Astrocyte (in vitro differentiated cells and primary cell): Measurements from ENCODE around the gene PTH2R. TPM values are rescaled to one million over a fixed set of nuclear protein-coding genes. Genes with fewer than 3 reads are reported as not detected.
"Not testable (repeated sequence)": the region's sequence is repeated elsewhere in the genome, so short reads cannot be mapped to it uniquely, and the experiment has no call there.

Source experiments
- DNase-seq: peaks from one replicate; pipeline ENCODE4 v3.0.0-alpha.2; 2010; ENCODE audit warnings: low read depth
- FAIRE-seq: peaks from 2 replicates; lab custom pipeline; 2011; peaks lifted over from hg19 to GRCh38; lab: Jason Lieb, UNC
- H2AFZ ChIP-seq: 2 replicates; pipeline ENCODE4 v1.6.0; 2012; ENCODE audit warnings: low read depth, low read length, inconsistent platforms
- H3K27ac ChIP-seq: 2 replicates; pipeline ENCODE4 v1.5.1; 2011; ENCODE audit warnings: low read depth, low read length, inconsistent platforms
- H3K27me3 ChIP-seq: 2 replicates; pipeline ENCODE4 v1.6.0; 2011; ENCODE audit warnings: low read length, inconsistent platforms; ENCODE audit not compliant: insufficient read depth
- H3K36me3 ChIP-seq: 2 replicates; pipeline ENCODE4 v1.5.1; 2011; ENCODE audit warnings: low read length, inconsistent platforms; ENCODE audit not compliant: insufficient read depth
- H3K4me1 ChIP-seq: 2 replicates; pipeline ENCODE4 v1.5.1; 2011; ENCODE audit warnings: low read length, inconsistent platforms; ENCODE audit not compliant: insufficient read depth
- H3K4me2 ChIP-seq: 2 replicates; pipeline ENCODE4 v1.6.0; 2012; ENCODE audit warnings: low read length, inconsistent platforms
- H3K4me3 ChIP-seq: 2 replicates; pipeline ENCODE4 v1.5.1; 2011; ENCODE audit warnings: low read depth, mild to moderate bottlenecking, low read length, inconsistent platforms; ENCODE audit not compliant: insufficient read depth
- H3K79me2 ChIP-seq: 2 replicates; pipeline ENCODE4 v1.6.0; 2012; ENCODE audit warnings: mild to moderate bottlenecking, low read length, inconsistent platforms; ENCODE audit not compliant: insufficient read depth
- H3K9ac ChIP-seq: 2 replicates; pipeline ENCODE4 v1.6.0; 2012; ENCODE audit warnings: mild to moderate bottlenecking, low read length, inconsistent platforms
- H3K9me3 ChIP-seq: 2 replicates; pipeline ENCODE4 v1.5.1; 2012; ENCODE audit warnings: low read depth, mild to moderate bottlenecking, low read length, inconsistent platforms; ENCODE audit not compliant: insufficient read depth
- H4K20me1 ChIP-seq: 2 replicates; pipeline ENCODE4 v1.6.0; 2012; ENCODE audit warnings: low read length, inconsistent platforms; ENCODE audit not compliant: insufficient read depth
- H3K27ac Mint-ChIP-seq: one replicate; pipeline ENCODE4 v1.8.0; 2021; ENCODE audit warnings: mild to moderate bottlenecking, mixed read lengths; ENCODE audit not compliant: unreplicated experiment
- H3K27me3 Mint-ChIP-seq: one replicate; pipeline ENCODE4 v1.8.0; 2021; ENCODE audit warnings: low read depth, mixed read lengths; ENCODE audit not compliant: unreplicated experiment
- H3K36me3 Mint-ChIP-seq: one replicate; pipeline ENCODE4 v1.8.0; 2021; ENCODE audit warnings: low read depth, mixed read lengths; ENCODE audit not compliant: unreplicated experiment
- H3K4me1 Mint-ChIP-seq: one replicate; pipeline ENCODE4 v1.8.0; 2021; ENCODE audit warnings: low read depth, mixed read lengths; ENCODE audit not compliant: unreplicated experiment
- H3K4me3 Mint-ChIP-seq: one replicate; pipeline ENCODE4 v1.8.0; 2021; ENCODE audit warnings: mild to moderate bottlenecking, moderate library complexity, mixed read lengths; ENCODE audit not compliant: unreplicated experiment
- H3K9me3 Mint-ChIP-seq: one replicate; pipeline ENCODE4 v1.8.0; 2021; ENCODE audit warnings: mild to moderate bottlenecking, mixed read lengths; ENCODE audit not compliant: unreplicated experiment
- CTCF ChIP-seq: IDR thresholded peaks from 2 replicates; pipeline ENCODE4 v1.5.1; 2011; ENCODE audit warnings: low read depth, mild to moderate bottlenecking, inconsistent platforms, low read length, moderate library complexity; ENCODE audit not compliant: insufficient read depth
- EZH2 ChIP-seq: IDR thresholded peaks from 2 replicates; pipeline ENCODE4 v1.6.1; 2012; ENCODE audit warnings: mild to moderate bottlenecking, low read length, inconsistent platforms; ENCODE audit not compliant: insufficient read depth
- total RNA-seq: library from RNA; stranded (reverse); gene quantifications from 2 replicates; pipeline ENCODE4 v1.2.1, GENCODE V29; 2021

Gene PTH2R
- total RNA-seq, 1 donor from 2014 or later = not detected

DNA sequence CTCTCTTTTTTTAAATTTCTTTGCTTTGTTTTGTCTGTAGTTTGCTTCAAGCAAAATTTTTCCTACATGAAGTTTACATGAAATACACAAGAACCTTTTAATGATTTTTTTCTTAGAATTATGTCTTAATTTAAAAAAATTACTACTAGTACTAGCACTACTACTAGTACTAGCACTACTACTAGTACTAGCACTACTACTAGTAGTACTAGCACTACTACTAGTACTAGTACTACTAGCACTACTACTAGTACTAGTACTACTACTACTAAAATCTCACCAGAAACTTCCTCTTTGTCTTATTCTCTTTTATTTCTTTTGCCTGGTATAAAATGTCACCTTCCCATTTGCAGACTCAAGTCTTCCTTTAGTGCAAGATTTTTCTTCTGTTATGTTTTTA is 71.1 kb downstream of the PTH2R start:
- Histone ChIP-seq H3K4me2 (no peak overlapping the region), H4K20me1 (no peaks in the 10 kb centered on the region), H3K4me1 (no peaks in the 10 kb centered on the region), H3K4me3 (no peak overlapping the region), H2AFZ (no peak overlapping the region), H3K36me3 (no peaks in the 10 kb centered on the region), H3K9me3 (no peaks in the 10 kb centered on the region), H3K27me3 (no peaks in the 10 kb centered on the region), H3K27ac (no peak overlapping the region), H3K79me2 (no peaks in the 10 kb centered on the region), H3K9ac (no peak overlapping the region)
- no peaks in the 10 kb centered on the region for H3K36me3 Mint-ChIP-seq
- H3K27ac Mint-ChIP-seq = no peak overlapping the region
- peaks cover 1% of the 10 kb centered on the region for H3K9me3 Mint-ChIP-seq
- no peaks in the 10 kb centered on the region for H3K4me1 Mint-ChIP-seq
- FAIRE-seq (no peak), DNase-seq (no peak)
- TF ChIP-seq CTCF (no peak), EZH2 (no peak)
- no peaks in the 10 kb centered on the region for H3K27me3 Mint-ChIP-seq
- no peak overlapping the region for H3K4me3 Mint-ChIP-seq

DNA sequence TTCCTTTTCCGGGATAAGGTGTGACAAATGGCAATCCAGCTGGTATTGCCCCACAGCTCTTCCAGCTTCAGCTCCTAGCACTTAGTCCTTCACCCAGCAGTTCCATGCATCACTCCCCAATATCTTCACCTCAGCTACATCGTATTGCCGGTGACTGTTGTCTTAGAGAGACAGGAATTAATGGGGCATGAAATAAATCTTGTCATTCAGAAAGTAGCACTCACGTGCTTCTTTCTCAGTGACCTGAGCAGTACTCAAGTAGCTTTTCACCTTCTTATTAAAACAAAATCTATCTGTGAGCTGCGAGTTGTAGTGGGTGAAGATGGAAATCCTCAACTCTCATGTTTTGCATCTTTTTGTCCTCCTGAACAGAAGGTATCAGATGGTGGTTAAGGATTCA is 72.8 kb downstream of the PTH2R start:
- no peak overlapping the region for H3K27ac Mint-ChIP-seq
- H3K9me3 Mint-ChIP-seq = peaks cover 1% of the 10 kb centered on the region
- Histone ChIP-seq H2AFZ (no peak overlapping the region), H3K27me3 (no peaks in the 10 kb centered on the region), H3K27ac (no peak overlapping the region), H3K79me2 (no peaks in the 10 kb centered on the region), H4K20me1 (no peaks in the 10 kb centered on the region), H3K9me3 (no peaks in the 10 kb centered on the region), H3K4me2 (no peak overlapping the region), H3K4me1 (no peaks in the 10 kb centered on the region), H3K9ac (no peak overlapping the region), H3K36me3 (no peaks in the 10 kb centered on the region), H3K4me3 (no peak overlapping the region)
- no peak for DNase-seq
- no peaks in the 10 kb centered on the region for H3K4me1 Mint-ChIP-seq
- FAIRE-seq = no peak
- TF ChIP-seq EZH2 = no peak
- TF ChIP-seq CTCF = no peak
- H3K36me3 Mint-ChIP-seq = no peaks in the 10 kb centered on the region
- H3K4me3 Mint-ChIP-seq = no peak overlapping the region
- H3K27me3 Mint-ChIP-seq = no peaks in the 10 kb centered on the region

DNA sequence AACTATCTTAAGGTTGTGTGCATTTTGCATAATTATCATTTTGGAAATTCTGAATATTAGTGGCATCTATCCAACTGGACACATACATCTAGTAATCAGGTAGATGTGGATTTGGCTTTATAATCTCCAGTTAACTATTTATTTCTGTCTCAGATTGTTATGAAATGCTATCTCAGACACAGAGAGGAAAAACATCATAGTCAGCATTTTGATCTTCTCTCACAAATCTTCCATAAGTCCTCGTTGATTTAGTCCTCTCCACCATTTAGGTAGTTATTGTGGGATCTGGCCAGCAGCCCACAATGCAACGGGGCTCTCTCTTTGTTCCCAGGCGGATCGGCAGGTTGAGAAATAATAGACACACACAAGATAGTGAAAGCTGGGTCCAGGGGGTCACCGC is 75.4 kb downstream of the PTH2R start:
- H3K4me1 Mint-ChIP-seq, DNase-seq: not testable (repeated sequence)

DNA sequence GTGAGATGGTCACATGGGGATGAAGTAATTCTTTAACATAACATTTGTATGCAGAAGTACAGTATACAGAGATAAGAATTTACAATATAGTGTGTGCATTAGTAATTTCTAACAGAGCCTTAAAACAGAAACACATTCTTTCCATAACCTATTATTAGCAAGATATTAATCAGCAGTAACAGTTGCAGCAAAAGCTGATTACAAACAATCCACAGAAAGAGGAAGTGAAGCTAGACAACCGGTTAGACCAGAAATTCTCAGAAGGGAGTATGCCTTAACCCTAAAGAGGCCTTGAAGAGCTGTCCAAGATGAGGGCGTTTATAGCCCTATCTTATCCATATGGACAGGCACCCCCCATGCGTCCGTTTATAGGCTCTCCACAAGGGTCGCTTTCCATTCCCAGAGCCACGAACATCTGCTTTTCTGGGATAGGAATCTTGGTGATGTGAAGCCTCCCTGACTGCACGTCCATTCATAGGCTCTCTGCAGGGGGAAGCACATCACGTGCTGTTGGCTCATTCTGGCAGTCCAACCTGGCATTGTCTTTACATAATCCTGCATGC is 75.9 kb downstream of the PTH2R start:
- H3K4me3 Mint-ChIP-seq, FAIRE-seq, H4K20me1 ChIP-seq, H3K27ac ChIP-seq, H3K9ac ChIP-seq, H3K27me3 ChIP-seq, H3K4me3 ChIP-seq, H2AFZ ChIP-seq, H3K27ac Mint-ChIP-seq, H3K4me1 Mint-ChIP-seq, H3K36me3 ChIP-seq, H3K4me1 ChIP-seq, H3K4me2 ChIP-seq, H3K9me3 Mint-ChIP-seq, H3K9me3 ChIP-seq, H3K27me3 Mint-ChIP-seq, H3K79me2 ChIP-seq, H3K36me3 Mint-ChIP-seq, DNase-seq: not testable (repeated sequence)

More for the DNA sequence above, 75.4 kb downstream of the PTH2R start:
- not testable (repeated sequence) for H3K36me3 Mint-ChIP-seq, H3K79me2 ChIP-seq, H3K9me3 ChIP-seq, H3K4me3 Mint-ChIP-seq, H3K4me2 ChIP-seq, H3K27ac ChIP-seq, H2AFZ ChIP-seq, H3K9me3 Mint-ChIP-seq, H3K27me3 ChIP-seq, H3K27ac Mint-ChIP-seq, FAIRE-seq, H3K27me3 Mint-ChIP-seq, H3K4me3 ChIP-seq, H3K9ac ChIP-seq, H3K36me3 ChIP-seq, H4K20me1 ChIP-seq, H3K4me1 ChIP-seq
